HCT116 (cell line): ENCODE measurements around the gene UBAC2.

Experiments
- CEBPB ChIP-seq: IDR thresholded peaks from 2 replicates; pipeline ENCODE4 v1.6.1; 2012; ENCODE audit warnings: low read depth
- CTCF ChIP-seq, 3 experiments: fragments of 200-600 bp in 1 of 3; sonication (generic) in 1 of 3; IDR thresholded peaks in 2 of 3; conservative IDR thresholded peaks in 1 of 3; 2 replicates each; pipeline ENCODE4 v1.5.1; 2012 to 2017; ENCODE audit warnings: low read depth in 2 of 3, low read length in 2 of 3, antibody characterized with exemption in 1 of 3, borderline replicate concordance in 1 of 3, control low read depth in 1 of 3, mild to moderate bottlenecking in 1 of 3, mixed read lengths in 1 of 3, mixed run types in 1 of 3, moderate library complexity in 1 of 3; ENCODE audit not compliant: insufficient read depth in 1 of 3
- EZH2 ChIP-seq: fragments of 200-600 bp; sonication (generic); IDR thresholded peaks from 2 replicates; pipeline ENCODE4 v1.6.1; 2017; ENCODE audit warnings: antibody characterized with exemption, mixed run types
- EZH2phosphoT487 ChIP-seq: fragments of 200-600 bp; IDR thresholded peaks from 2 replicates; pipeline ENCODE4 v1.6.1; 2018; ENCODE audit warnings: antibody characterized with exemption, borderline replicate concordance
- FOSL1 ChIP-seq: IDR thresholded peaks from 2 replicates; pipeline ENCODE4 v1.6.1; 2012; ENCODE audit warnings: low read depth
- POLR2A ChIP-seq: IDR thresholded peaks from 2 replicates; pipeline ENCODE4 v1.7.0; 2011; ENCODE audit warnings: borderline replicate concordance; ENCODE audit not compliant: insufficient read depth, insufficient read length; ENCODE audit errors: extremely low read depth
- POLR2AphosphoS5 ChIP-seq: IDR thresholded peaks from 2 replicates; pipeline ENCODE4 v1.6.1; 2011; ENCODE audit warnings: mild to moderate bottlenecking, low read depth, low read length, moderate library complexity
- RAD21 ChIP-seq: IDR thresholded peaks from 2 replicates; pipeline ENCODE4 v1.6.1; 2012; ENCODE audit warnings: low read depth, mild to moderate bottlenecking
- REST ChIP-seq: IDR thresholded peaks from 2 replicates; pipeline ENCODE4 v1.6.1; 2012; ENCODE audit warnings: low read depth
- SP1 ChIP-seq: IDR thresholded peaks from 2 replicates; pipeline ENCODE4 v1.6.1; 2012; ENCODE audit warnings: low read depth
- SRF ChIP-seq: IDR thresholded peaks from 2 replicates; pipeline ENCODE4 v1.6.1; 2012; ENCODE audit warnings: low read depth
- YY1 ChIP-seq: IDR thresholded peaks from 2 replicates; pipeline ENCODE4 v1.6.1; 2011; ENCODE audit warnings: low read length, low read depth, moderate library complexity, mild to moderate bottlenecking; ENCODE audit not compliant: insufficient replicate concordance; ENCODE audit errors: extremely low read depth
- ZBTB33 ChIP-seq: IDR thresholded peaks from 2 replicates; pipeline ENCODE4 v1.6.1; 2011; ENCODE audit warnings: mild to moderate bottlenecking, low read length, moderate library complexity; ENCODE audit not compliant: insufficient replicate concordance; ENCODE audit errors: extremely low read depth
- ZFX ChIP-seq: fragments of 450-650 bp; IDR thresholded peaks from 2 replicates; pipeline ENCODE4 v1.6.1; 2017

GRCh38 chr13:99185606-99186005, 15.0 kb upstream of the UBAC2 start:
- no peak for TF ChIP-seq CTCF (IDR thresholded peaks at IDR 0.05 in 2 of 3, conservative IDR thresholded peaks at IDR 0.05 in 1 of 3; ENCODE audit: borderline replicate concordance in 1 of 3, insufficient read depth in 1 of 3, low read depth in 2 of 3, low read length in 2 of 3)
- no peak for TF ChIP-seq POLR2AphosphoS5
- TF ChIP-seq EZH2, result no peak
- TF ChIP-seq CEBPB, result no peak
- TF ChIP-seq ZBTB33, result no peak
- no peak for TF ChIP-seq FOSL1
- TF ChIP-seq POLR2A, result no peak
- no peak for TF ChIP-seq ZFX
- TF ChIP-seq EZH2phosphoT487, result no peak
- TF ChIP-seq SRF, result no peak
- no peak for TF ChIP-seq SP1
- no peak for TF ChIP-seq REST
- TF ChIP-seq RAD21, result no peak
- TF ChIP-seq YY1, result no peak
